Panc1 (cell line): ENCODE results near the gene INPPL1. TPM values are rescaled to one million over a fixed set of nuclear protein-coding genes. Genes with fewer than 3 reads are reported as not detected.

Experiments used
- ATAC-seq: fragments of 200-7000 bp; cut with Tn5 transposase; 2 replicates; pipeline ENCODE4 v1.9.1; 2020; ENCODE audit warnings: mild to moderate bottlenecking, moderate library complexity
- BruUV-seq: library from RNA; stranded (reverse); fragments of 400-500 nt; replicated peaks from 2 replicates; lab custom pipeline; 2021; lab: Mats Ljungman, UMichigan
- CTCF ChIA-PET: fragments of 300-600 bp; sonication (Branson Sonifier 250); formaldehyde crosslinking; loops from one replicate; lab custom pipeline; 2022; ENCODE audit warnings: antibody characterized with exemption; lab: Charles Lee
- POLR2A ChIA-PET: fragments of 300-600 bp; sonication (Branson Sonifier 250); formaldehyde crosslinking; loops from one replicate; lab custom pipeline; 2022; ENCODE audit warnings: antibody characterized with exemption; lab: Charles Lee
- DNase-seq: peaks from one replicate; pipeline ENCODE4 v3.0.0-alpha.2; 2010; ENCODE audit warnings: low read depth, low spot score
- H3K27ac ChIP-seq: 2 replicates; pipeline ENCODE4 v1.5.1; 2011; ENCODE audit warnings: mild to moderate bottlenecking, low read length, inconsistent platforms
- H3K27me3 ChIP-seq: fragments of 200-500 bp; sonication (Bioruptor generic); 2 replicates; pipeline ENCODE4 v1.6.0; 2014; ENCODE audit warnings: low read length, inconsistent platforms; ENCODE audit not compliant: control insufficient read depth, insufficient read depth
- H3K36me3 ChIP-seq: fragments of 200-500 bp; sonication (Bioruptor generic); 2 replicates; pipeline ENCODE4 v1.5.1; 2014; ENCODE audit warnings: inconsistent platforms, mild to moderate bottlenecking, low read length, moderate library complexity; ENCODE audit not compliant: control insufficient read depth, insufficient read depth
- H3K4me1 ChIP-seq: 2 replicates; pipeline ENCODE4 v1.5.1; 2011; ENCODE audit warnings: inconsistent platforms, mild to moderate bottlenecking, low read length, moderate library complexity; ENCODE audit not compliant: control insufficient read depth, insufficient read depth
- H3K4me3 ChIP-seq, 2 experiments: 2 replicates each; pipeline ENCODE4 v1.5.1; 2011 to 2012; ENCODE audit warnings: low read depth in 2 of 2, low read length in 2 of 2, mild to moderate bottlenecking in 2 of 2, inconsistent platforms in 1 of 2, moderate library complexity in 1 of 2
- H3K9me3 ChIP-seq: fragments of 200-500 bp; sonication (Bioruptor generic); 2 replicates; pipeline ENCODE4 v1.5.1; 2014; ENCODE audit warnings: low read depth, mild to moderate bottlenecking, inconsistent platforms, low read length, moderate library complexity; ENCODE audit not compliant: control insufficient read depth, insufficient read depth
- POLR2AphosphoS5 ChIP-seq: IDR thresholded peaks from 2 replicates; pipeline ENCODE4 v1.6.1; 2012; ENCODE audit warnings: mild to moderate bottlenecking, low read depth, low read length, moderate library complexity
- SIN3A ChIP-seq: IDR thresholded peaks from 2 replicates; pipeline ENCODE4 v1.6.1; 2012; ENCODE audit warnings: low read depth, mild to moderate bottlenecking, low read length, moderate library complexity, borderline replicate concordance; ENCODE audit not compliant: insufficient read depth
- TCF7L2 ChIP-seq: IDR thresholded peaks from 2 replicates; pipeline ENCODE4 v1.6.1; 2011; ENCODE audit warnings: mild to moderate bottlenecking, low read depth, low read length, inconsistent platforms
- in situ Hi-C: cut with HindIII; loops from 2 replicates; pipeline ENCODE4 v1.10.0; 2016; ENCODE audit warnings: low sequenced_read_pairs, low pct_unique_long_range_greater_than_20kb
- intact Hi-C: fragments of 100-400 bp; cut with micrococcal nuclease; formaldehyde crosslinking; loops from one replicate; pipeline ENCODE4 v1.10.0; 2022; ENCODE audit not compliant: unreplicated experiment
- total RNA-seq: library from RNA; stranded (reverse); gene quantifications from one replicate; pipeline ENCODE4 v1.2.1, GENCODE V29; 2021; ENCODE audit not compliant: unreplicated experiment
- TF ChIP-seq, protein P1 (sequence below), 2 experiments: IDR thresholded peaks; 2 replicates each; pipeline ENCODE4 v1.6.1; 2011 to 2012; ENCODE audit warnings: low read depth in 2 of 2, control low read depth in 1 of 2, low read length in 1 of 2, mild to moderate bottlenecking in 1 of 2, moderate library complexity in 1 of 2; ENCODE audit not compliant: insufficient read depth in 1 of 2
- TF ChIP-seq, protein P2 (sequence below): fragments of 450-650 bp; IDR thresholded peaks from 2 replicates; pipeline ENCODE4 v1.5.1; 2017; ENCODE audit warnings: mild to moderate bottlenecking

The INPPL1 gene
- total RNA-seq, 1 experiment from 2014 or later, result 298 TPM

DNA sequence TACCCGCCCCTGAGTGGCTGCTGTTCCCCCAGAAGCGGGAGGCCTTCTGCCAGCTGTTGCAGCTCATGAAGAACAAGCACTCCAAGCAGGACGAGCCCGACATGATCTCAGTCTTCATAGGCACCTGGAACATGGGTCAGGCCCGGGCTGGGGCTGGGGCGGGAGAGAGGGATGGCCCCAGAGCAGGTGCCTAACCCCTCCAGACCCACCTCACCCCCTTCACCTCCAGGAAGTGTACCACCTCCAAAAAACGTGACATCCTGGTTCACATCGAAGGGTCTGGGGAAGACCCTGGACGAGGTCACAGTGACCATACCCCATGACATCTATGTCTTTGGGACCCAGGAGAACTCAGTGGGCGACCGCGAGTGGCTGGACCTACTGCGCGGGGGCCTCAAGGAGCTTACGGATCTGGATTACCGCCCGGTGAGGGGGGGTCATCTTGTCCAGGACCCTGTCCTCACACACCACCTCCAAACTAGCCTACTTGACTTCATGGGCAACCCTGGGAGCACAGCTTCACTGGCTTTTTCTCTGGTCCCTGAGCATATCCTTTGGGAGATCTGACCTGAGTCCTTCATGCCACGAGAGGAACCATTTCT is 6.3 kb downstream of the INPPL1 start:
- ChIA-PET POLR2A (no interaction called here), CTCF (interaction anchor here (0.5 kb wide), 1 partner anchor 87 kb away, joined by 9 read pairs; no protein-coding TSS in a partner anchor)
- Histone ChIP-seq H3K27me3 (no peaks in the 10 kb centered on the region), H3K4me3 (no peak overlapping the region), H3K27ac (no peak overlapping the region), H3K36me3 (peaks cover 14% of the 10 kb centered on the region), H3K4me1 (peaks cover 11% of the 10 kb centered on the region), H3K9me3 (no peaks in the 10 kb centered on the region)
- no peak for DNase-seq
- ATAC-seq, result no peak
- in situ Hi-C loops, result no loop called here
- BruUV-seq, result no TSS peak
- TF ChIP-seq, protein P1, sequence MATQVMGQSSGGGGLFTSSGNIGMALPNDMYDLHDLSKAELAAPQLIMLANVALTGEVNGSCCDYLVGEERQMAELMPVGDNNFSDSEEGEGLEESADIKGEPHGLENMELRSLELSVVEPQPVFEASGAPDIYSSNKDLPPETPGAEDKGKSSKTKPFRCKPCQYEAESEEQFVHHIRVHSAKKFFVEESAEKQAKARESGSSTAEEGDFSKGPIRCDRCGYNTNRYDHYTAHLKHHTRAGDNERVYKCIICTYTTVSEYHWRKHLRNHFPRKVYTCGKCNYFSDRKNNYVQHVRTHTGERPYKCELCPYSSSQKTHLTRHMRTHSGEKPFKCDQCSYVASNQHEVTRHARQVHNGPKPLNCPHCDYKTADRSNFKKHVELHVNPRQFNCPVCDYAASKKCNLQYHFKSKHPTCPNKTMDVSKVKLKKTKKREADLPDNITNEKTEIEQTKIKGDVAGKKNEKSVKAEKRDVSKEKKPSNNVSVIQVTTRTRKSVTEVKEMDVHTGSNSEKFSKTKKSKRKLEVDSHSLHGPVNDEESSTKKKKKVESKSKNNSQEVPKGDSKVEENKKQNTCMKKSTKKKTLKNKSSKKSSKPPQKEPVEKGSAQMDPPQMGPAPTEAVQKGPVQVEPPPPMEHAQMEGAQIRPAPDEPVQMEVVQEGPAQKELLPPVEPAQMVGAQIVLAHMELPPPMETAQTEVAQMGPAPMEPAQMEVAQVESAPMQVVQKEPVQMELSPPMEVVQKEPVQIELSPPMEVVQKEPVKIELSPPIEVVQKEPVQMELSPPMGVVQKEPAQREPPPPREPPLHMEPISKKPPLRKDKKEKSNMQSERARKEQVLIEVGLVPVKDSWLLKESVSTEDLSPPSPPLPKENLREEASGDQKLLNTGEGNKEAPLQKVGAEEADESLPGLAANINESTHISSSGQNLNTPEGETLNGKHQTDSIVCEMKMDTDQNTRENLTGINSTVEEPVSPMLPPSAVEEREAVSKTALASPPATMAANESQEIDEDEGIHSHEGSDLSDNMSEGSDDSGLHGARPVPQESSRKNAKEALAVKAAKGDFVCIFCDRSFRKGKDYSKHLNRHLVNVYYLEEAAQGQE (IDR thresholded peaks at IDR 0.05; ENCODE audit: insufficient read depth in 1 of 2, low read depth in 2 of 2, low read length in 1 of 2), result no peak
- TF ChIP-seq, protein P2, sequence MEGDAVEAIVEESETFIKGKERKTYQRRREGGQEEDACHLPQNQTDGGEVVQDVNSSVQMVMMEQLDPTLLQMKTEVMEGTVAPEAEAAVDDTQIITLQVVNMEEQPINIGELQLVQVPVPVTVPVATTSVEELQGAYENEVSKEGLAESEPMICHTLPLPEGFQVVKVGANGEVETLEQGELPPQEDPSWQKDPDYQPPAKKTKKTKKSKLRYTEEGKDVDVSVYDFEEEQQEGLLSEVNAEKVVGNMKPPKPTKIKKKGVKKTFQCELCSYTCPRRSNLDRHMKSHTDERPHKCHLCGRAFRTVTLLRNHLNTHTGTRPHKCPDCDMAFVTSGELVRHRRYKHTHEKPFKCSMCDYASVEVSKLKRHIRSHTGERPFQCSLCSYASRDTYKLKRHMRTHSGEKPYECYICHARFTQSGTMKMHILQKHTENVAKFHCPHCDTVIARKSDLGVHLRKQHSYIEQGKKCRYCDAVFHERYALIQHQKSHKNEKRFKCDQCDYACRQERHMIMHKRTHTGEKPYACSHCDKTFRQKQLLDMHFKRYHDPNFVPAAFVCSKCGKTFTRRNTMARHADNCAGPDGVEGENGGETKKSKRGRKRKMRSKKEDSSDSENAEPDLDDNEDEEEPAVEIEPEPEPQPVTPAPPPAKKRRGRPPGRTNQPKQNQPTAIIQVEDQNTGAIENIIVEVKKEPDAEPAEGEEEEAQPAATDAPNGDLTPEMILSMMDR, result no peak
- TF ChIP-seq POLR2AphosphoS5 (no peak), SIN3A (no peak), TCF7L2 (no peak)
- intact Hi-C loops, result no loop called here

- DNase-seq (no peak), ATAC-seq (no peak)
- Histone ChIP-seq H3K4me3 (no peak overlapping the region), H3K27ac (no peak overlapping the region), H3K36me3 (peaks cover 15% of the 10 kb centered on the region), H3K27me3 (no peaks in the 10 kb centered on the region), H3K9me3 (no peaks in the 10 kb centered on the region), H3K4me1 (peaks cover 10% of the 10 kb centered on the region)
- intact Hi-C loops, result no loop called here
- BruUV-seq, result no TSS peak
- in situ Hi-C loops, result no loop called here
- ChIA-PET CTCF (no interaction called here), POLR2A (no interaction called here)
- TF ChIP-seq SIN3A (no peak), POLR2AphosphoS5 (no peak), TCF7L2 (no peak)
- TF ChIP-seq, protein P2, result no peak
- TF ChIP-seq, protein P1 (IDR thresholded peaks at IDR 0.05; ENCODE audit: insufficient read depth in 1 of 2, low read depth in 2 of 2, low read length in 1 of 2), result no peak
Measured at GRCh38 chr11:72231396-72232259, 7.1 kb downstream of the INPPL1 start.
